LNCAP (cell line): ENCODE data around the gene TMTC1.

Experiments used
- TF ChIP-seq, protein P1 (sequence below): fragments of 450-650 bp; IDR thresholded peaks from 2 replicates; pipeline ENCODE4 v1.5.1; 2017; ENCODE audit warnings: mild to moderate bottlenecking

Gene TMTC1

DNA sequence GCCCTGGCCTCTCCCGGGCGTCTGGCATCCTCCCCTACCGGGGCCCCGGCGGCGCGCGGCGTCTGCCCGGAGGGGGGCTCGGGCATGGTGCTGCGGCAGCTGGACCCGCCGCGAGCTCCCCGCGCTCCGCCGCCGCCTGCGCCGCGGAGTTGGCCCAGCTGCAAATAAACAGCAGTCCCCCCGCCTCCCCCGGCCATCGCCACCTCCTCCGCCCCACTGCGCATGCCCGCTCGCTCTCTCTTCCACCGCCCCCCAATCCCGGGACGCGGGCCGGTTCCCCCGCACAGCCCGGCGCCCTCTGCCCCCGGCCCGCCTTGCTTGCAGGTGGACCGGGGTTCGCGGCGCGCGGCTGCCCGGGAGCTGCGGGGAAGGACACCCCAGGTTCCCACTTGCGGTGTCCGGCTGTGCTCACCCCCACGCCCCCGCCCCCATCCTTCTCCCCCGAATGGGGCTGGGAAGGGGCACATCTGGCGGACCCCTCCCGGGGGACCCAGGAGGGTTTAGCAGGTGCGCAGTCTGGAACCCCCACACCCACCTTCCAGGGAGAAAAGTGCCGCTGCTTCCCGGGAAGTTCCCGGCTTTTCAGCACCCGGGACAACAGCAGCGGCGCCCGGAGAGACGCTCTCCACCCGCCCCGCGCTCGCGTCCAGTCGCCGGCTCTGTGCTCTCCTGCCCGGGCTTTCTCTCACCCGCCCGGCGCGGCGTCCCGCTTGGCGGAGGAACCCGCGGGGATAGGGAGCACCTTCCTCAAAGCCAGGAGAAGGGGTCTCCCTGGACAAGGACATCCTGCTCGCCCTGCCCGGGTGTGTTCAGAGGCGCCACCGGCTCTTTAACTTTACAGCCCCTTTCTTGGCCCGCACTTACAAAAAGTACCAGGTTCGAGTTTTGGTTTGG lies at the start of gene TMTC1:
Gene TMTC1 (minus strand): TSS at position 170 of the 894 bp plus-strand sequence. CDS start 191 bp downstream, outside the sequence.
- TF ChIP-seq, protein P1, sequence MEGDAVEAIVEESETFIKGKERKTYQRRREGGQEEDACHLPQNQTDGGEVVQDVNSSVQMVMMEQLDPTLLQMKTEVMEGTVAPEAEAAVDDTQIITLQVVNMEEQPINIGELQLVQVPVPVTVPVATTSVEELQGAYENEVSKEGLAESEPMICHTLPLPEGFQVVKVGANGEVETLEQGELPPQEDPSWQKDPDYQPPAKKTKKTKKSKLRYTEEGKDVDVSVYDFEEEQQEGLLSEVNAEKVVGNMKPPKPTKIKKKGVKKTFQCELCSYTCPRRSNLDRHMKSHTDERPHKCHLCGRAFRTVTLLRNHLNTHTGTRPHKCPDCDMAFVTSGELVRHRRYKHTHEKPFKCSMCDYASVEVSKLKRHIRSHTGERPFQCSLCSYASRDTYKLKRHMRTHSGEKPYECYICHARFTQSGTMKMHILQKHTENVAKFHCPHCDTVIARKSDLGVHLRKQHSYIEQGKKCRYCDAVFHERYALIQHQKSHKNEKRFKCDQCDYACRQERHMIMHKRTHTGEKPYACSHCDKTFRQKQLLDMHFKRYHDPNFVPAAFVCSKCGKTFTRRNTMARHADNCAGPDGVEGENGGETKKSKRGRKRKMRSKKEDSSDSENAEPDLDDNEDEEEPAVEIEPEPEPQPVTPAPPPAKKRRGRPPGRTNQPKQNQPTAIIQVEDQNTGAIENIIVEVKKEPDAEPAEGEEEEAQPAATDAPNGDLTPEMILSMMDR = no peak

DNA sequence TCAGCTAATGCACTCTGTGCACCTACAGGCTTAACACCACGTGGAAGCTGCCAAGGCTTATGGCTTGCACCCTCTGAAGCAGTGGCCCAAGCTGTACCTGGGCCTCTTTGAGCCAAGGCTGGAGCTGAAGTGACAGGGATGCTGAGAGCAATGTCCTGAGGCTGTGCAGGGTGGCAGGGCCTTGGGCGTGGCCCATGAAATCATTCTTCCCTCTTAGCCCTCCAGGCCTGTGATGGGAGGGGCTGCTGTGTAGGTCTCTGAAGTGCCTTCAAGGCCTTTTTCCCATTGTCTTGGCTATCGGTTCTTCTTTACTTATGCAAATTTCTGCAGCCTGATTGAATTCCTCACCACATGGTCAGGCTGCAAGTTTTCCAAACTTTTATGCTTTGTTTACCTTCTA lies 47.4 kb upstream of the TMTC1 start:
- TF ChIP-seq, protein P1 = no peak

DNA sequence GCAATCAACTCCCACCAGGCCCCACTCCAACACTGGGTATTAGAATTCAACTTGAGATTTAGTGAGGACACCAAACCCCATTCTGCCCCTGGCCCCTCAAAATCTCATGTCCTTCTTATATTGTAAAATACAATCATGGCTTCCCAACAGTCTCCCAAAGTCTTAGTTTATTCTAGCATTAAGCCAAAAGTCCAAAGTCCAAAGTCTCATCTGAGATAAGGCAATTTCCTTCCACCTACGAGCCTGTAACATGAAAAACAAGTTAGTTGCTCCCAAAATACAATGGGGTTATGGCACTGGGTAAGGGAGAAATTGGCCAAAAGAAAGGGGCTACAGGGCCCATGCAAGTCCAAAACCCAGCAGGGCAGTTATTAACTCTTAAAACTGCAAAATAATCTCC lies 46.6 kb upstream of the TMTC1 start:
- TF ChIP-seq, protein P1 = no peak

DNA sequence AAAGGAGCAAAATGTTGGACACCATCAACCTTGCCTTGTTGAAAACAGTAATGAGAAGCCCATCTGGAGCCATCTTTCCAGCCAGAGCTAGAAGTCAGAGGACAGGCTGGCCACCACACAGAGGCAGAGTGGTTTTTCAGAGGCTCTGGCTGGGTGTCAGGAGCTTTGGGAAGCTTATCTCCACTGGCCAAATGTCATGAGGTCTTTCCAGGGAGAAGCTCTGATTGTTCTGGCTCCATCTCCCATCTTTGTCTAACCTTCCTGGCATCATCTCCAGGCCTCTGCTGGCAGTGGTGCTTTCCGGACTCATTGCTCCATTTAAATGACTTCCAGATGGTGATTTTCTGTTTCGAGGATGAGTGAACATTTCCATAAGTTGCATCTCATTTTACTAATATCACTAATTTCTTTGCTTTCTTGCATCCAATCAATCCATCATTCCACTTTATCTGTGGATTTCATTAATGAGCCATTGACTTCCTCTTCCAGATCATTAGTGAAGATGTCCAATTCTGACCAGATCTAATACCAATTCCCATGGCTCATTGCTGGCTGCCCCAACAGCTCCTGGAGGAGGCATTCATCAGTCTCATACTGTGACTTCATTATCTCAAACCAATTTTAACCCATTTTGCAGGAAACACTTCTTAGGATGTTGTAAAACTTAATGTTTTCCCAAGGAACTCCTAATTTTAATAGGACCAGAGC lies 35.3 kb upstream of the TMTC1 start:
- TF ChIP-seq, protein P1 = no peak

DNA sequence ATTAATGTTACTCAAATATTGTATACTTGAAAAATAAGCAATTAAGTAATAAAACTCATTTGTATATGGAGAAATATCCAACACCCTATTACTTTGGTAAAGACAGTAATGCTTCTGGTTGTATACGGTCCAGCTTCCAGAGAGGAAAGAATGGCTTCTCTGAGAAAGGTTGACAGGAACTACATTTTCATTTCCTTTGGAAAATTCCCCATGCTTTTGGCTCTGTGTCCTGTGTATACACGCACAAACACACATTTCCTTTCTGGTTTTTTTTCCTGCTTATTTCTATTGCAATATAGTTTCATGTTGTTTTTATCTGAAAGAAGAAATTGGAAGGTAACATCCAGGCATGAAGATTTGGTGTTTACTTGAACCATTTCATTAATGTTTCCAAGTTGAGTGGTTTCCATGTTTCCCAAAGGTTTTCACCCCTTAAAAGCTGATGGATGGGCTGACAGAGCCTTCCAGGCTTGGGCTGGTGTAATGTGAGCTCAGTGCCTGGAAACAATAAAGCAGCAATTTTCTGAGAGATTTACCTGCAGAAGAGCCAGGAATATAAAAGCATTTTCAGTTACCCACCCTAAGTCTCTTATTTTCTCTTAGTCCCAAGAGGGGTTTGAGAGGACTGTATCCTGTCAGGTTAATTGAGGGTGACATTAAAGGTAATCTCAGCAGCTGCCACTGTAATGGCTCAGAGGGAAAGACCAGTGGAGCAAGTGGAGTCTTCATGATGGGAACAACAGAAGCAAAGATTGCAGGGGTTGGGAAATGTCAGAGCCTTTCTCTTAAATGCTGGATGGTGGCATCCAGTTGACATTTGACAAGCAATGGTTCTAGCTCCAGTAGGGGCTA lies 33.4 kb upstream of the TMTC1 start:
- TF ChIP-seq, protein P1 = no peak

DNA sequence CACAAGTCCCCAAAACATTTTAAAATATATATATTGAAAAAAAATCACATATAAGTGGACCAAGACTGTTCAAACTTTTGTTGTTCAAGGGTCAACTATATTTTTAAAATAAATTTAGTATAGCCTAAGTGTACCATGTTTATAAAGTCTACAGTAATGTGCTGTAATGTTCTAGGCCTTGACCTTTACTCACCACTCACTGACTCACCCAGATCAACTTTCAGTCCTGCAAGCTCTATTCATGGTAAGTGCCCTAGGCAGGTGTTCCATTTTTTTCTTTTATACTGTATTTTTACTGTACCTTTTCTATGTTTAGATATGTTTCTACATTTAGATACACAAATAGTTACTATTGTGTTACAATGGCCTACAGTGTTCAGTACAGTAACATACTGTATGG lies 23.4 kb upstream of the TMTC1 start:
- TF ChIP-seq, protein P1 = no peak

DNA sequence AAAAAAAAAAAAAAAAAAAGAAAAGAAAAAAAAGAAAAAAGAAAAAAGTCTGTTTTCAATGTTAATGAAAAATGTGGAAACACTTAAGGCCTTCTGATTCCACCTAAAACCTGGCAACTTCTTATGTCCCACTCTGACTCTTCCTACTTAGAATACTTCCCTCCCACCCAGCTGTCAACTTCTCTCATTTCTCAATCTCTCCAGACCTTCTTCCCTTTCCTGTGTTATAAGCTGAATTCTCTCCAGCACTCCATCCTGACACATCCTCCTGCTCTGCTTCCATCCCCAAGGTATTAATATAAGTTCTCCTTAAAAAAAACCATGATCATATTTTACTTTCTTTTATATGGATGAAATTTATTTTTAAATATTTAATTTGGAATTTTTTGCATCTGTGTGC lies 20.3 kb upstream of the TMTC1 start:
- TF ChIP-seq, protein P1 = no peak
